ENCODE measurements around the gene CDC14A. TPM values are rescaled to one million over a fixed set of nuclear protein-coding genes. Genes with fewer than 3 reads are reported as not detected.

Gene CDC14A
- polyA plus RNA-seq, 6 donors from 2014 or later, result 6.1 to 17.1 (median 14.4) TPM

GRCh38 chr1:100383743-100384405, 31.6 kb downstream of the CDC14A start:
- Mint-ChIP-seq H3K9me3 (no peaks in the 10 kb centered on the region), H3K27me3 (no peaks in the 10 kb centered on the region), H3K36me3 (peaks cover 0 to 7% of the 10 kb centered on the region in 2 donors), H3K4me1 (peaks cover 36 to 51% (median 50%) of the 10 kb centered on the region in 3 donors), H3K4me3 (no peak overlapping the region), H3K27ac (peak overlapping the region in 1 of 6 donors; percentile 44)
- DNase-seq (no peak), ATAC-seq (ENCODE audit: low read depth in 2 of 2) (no peak)

DNA sequence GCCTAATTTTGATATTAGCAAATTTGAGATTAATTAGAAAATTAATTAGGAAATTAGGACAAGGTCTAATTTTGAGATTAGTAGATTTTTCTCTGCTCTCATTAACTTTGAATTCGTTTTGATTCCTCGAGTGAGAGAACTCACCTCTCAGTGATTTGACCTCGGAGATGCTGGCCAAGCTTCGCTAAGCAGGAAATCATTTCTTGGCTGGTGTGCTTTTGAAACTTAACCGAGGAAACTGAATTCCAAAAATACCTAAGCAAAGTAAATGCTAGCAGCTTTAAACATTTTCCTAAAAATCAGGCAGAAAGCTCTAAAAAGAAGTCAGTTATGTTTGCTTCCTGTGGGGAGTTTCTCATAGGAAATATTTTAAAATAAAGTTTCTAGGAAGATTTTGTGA, 34.9 kb downstream of the CDC14A start:
- no peaks in the 10 kb centered on the region for H3K27me3 Mint-ChIP-seq
- H3K4me1 Mint-ChIP-seq, result peaks cover 29 to 44% (median 40%) of the 10 kb centered on the region in 3 donors

DNA sequence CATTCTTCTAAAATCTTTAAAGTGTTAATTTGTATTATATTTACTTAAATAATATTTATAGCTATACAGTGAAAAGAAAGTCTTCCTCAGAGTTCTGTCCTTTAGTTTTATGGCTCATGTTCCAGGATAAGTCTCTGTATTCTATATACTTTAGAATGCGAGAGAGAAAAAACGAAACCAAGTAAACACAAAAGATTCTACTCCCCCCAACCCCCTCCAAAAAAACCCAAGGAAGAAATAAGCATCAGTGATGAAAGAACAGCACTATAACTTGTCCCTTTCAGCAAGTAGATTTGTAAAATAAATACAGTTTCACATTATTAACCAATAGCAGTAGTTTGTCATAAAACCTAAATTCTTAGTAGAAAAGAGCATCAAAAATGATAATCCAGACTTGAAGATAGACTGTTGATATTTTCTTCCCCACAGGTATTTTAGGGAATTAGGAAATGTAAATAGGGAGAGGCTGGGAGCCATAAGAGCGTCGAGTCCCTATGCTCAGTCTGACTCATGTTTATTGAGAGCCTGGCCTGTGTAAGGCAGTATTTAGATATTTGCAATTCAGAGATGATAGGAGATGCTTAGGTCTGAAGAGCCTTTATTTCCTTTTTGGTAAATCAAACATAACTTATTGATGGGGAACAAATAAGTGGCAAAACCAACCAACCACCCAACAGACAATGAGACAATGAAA, 35.5 kb downstream of the CDC14A start:
- Mint-ChIP-seq H3K9me3 (no peaks in the 10 kb centered on the region), H3K27me3 (no peaks in the 10 kb centered on the region), H3K27ac (peak overlapping the region in 4 of 6 donors; percentile 52 to 96 (median 74)), H3K4me1 (peaks cover 27 to 40% (median 37%) of the 10 kb centered on the region in 3 donors), H3K36me3 (peaks cover 0 to 5% of the 10 kb centered on the region in 2 donors), H3K4me3 (peak overlapping the region in 5 of 8 donors; percentile 27 to 67 (median 40))
- ATAC-seq (ENCODE audit: low read depth in 2 of 2) (no peak), DNase-seq (no peak)

More for the DNA sequence above, 34.9 kb downstream of the CDC14A start:
- Mint-ChIP-seq H3K9me3 (no peaks in the 10 kb centered on the region), H3K27ac (peak overlapping the region in 2 of 6 donors; percentile 62 to 73), H3K4me3 (peak overlapping the region in 7 of 8 donors; percentile 4 to 80 (median 62)), H3K36me3 (peaks cover 0 to 7% of the 10 kb centered on the region in 2 donors)
- no peak for ATAC-seq (ENCODE audit: low read depth in 2 of 2)
- no peak for DNase-seq

GRCh38 chr1:100390531-100390930, 38.2 kb downstream of the CDC14A start:
- no peak overlapping the region for H3K4me3 Mint-ChIP-seq
- ATAC-seq (ENCODE audit: low read depth in 2 of 2) (no peak), DNase-seq (no peak)
- H3K27ac Mint-ChIP-seq, result peak overlapping the region in 1 of 6 donors; percentile 36
- peaks cover 0 to 12% of the 10 kb centered on the region in 2 donors for H3K36me3 Mint-ChIP-seq
- peaks cover 0 to 5% (median 0%) of the 10 kb centered on the region in 7 donors for H3K9me3 Mint-ChIP-seq
- no peaks in the 10 kb centered on the region for H3K27me3 Mint-ChIP-seq
- peaks cover 32 to 53% (median 50%) of the 10 kb centered on the region in 3 donors for H3K4me1 Mint-ChIP-seq

- Mint-ChIP-seq H3K4me3 (no peak overlapping the region), H3K27ac (peak overlapping the region in 1 of 6 donors; percentile 34), H3K4me1 (peaks cover 21 to 50% (median 48%) of the 10 kb centered on the region in 3 donors), H3K27me3 (no peaks in the 10 kb centered on the region), H3K36me3 (peaks cover 1 to 17% of the 10 kb centered on the region in 2 donors), H3K9me3 (peaks cover 0 to 5% (median 0%) of the 10 kb centered on the region in 7 donors)
- ATAC-seq (ENCODE audit: low read depth in 2 of 2) (no peak), DNase-seq (no peak)
Measured at GRCh38 chr1:100391675-100392074, 39.4 kb downstream of the CDC14A start.

GRCh38 chr1:100392756-100393155, 40.5 kb downstream of the CDC14A start:
- Mint-ChIP-seq H3K27me3 (no peaks in the 10 kb centered on the region), H3K27ac (peak overlapping the region in 5 of 6 donors; percentile 20 to 94 (median 68)), H3K4me1 (peaks cover 17 to 48% (median 46%) of the 10 kb centered on the region in 3 donors), H3K4me3 (no peak overlapping the region), H3K36me3 (peaks cover 6 to 17% of the 10 kb centered on the region in 2 donors), H3K9me3 (peaks cover 0 to 5% (median 0%) of the 10 kb centered on the region in 7 donors)
- DNase-seq (no peak), ATAC-seq (ENCODE audit: low read depth in 2 of 2) (no peak)

- no peak for ATAC-seq (ENCODE audit: low read depth in 2 of 2)
- Mint-ChIP-seq H3K4me3 (peak overlapping the region in 5 of 8 donors; percentile 17 to 76 (median 64)), H3K36me3 (peaks cover 6 to 17% of the 10 kb centered on the region in 2 donors), H3K27me3 (no peaks in the 10 kb centered on the region), H3K9me3 (peaks cover 0 to 5% (median 0%) of the 10 kb centered on the region in 7 donors), H3K27ac (peak overlapping the region; percentile 3 to 94 (median 58)), H3K4me1 (peaks cover 19 to 53% (median 53%) of the 10 kb centered on the region in 3 donors)
- no peak for DNase-seq
Measured at GRCh38 chr1:100394285-100394684, 42.0 kb downstream of the CDC14A start.

- H3K27me3 Mint-ChIP-seq, result no peaks in the 10 kb centered on the region
- H3K4me3 Mint-ChIP-seq, result peak overlapping the region in 1 of 8 donors; percentile 17
- H3K4me1 Mint-ChIP-seq, result peaks cover 27 to 64% (median 61%) of the 10 kb centered on the region in 3 donors
- H3K27ac Mint-ChIP-seq, result peak overlapping the region in 4 of 6 donors; percentile 16 to 82 (median 72)
- peaks cover 0 to 5% (median 0%) of the 10 kb centered on the region in 7 donors for H3K9me3 Mint-ChIP-seq
- no peak for ATAC-seq (ENCODE audit: low read depth in 2 of 2)
- peaks cover 6 to 17% of the 10 kb centered on the region in 2 donors for H3K36me3 Mint-ChIP-seq
- DNase-seq, result no peak
Measured at GRCh38 chr1:100395913-100396312, 43.6 kb downstream of the CDC14A start.

DNA sequence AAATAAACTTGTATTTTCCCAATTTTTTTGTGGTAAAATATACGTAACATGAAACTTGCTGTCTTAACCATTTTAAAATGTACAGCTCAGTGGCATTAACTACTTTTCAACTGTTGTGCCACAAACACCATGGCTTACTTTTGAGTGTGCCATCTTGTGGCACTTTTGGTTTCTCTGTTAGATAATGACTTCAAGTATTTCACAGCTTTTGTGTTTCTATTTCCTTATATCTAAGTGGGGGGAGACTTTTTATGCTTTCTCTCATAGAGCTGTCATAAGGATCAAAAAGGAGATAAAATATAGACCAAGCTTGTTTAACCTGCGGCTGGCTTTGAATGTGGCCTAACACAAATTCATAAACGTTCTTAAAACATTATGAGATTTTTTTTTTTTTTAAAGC, 44.3 kb downstream of the CDC14A start:
- no peak for ATAC-seq (ENCODE audit: low read depth in 2 of 2)
- H3K27me3 Mint-ChIP-seq, result no peaks in the 10 kb centered on the region
- H3K9me3 Mint-ChIP-seq, result peaks cover 0 to 5% (median 0%) of the 10 kb centered on the region in 7 donors
- no peak for DNase-seq
- no peak overlapping the region for H3K4me3 Mint-ChIP-seq
- H3K36me3 Mint-ChIP-seq, result peaks cover 6 to 17% of the 10 kb centered on the region in 2 donors
- H3K4me1 Mint-ChIP-seq, result peaks cover 27 to 66% (median 64%) of the 10 kb centered on the region in 3 donors
- peak overlapping the region in 3 of 6 donors; percentile 43 to 88 (median 82) for H3K27ac Mint-ChIP-seq

DNA sequence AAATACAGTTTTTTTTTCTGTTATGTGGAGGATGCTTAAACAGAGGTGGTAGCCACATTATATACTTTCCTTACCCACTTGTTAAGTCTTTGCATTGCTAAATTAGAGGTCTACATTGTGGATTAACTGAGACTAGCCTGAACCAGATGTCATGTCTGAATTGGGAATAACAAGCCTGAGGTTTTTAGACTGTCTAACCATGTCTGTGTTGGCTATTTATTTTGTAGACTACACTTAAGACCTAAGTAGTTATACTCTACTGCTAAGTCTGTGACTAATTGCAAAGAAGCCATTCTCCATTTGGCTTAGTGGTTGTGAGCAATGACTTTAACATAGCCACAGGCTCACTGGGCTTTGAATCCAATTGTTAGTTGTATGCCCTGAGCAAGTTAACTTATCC, 45.4 kb downstream of the CDC14A start:
- Mint-ChIP-seq H3K4me1 (peaks cover 28 to 69% (median 65%) of the 10 kb centered on the region in 3 donors), H3K27me3 (no peaks in the 10 kb centered on the region), H3K36me3 (peaks cover 6 to 17% of the 10 kb centered on the region in 2 donors), H3K4me3 (no peak overlapping the region), H3K9me3 (peaks cover 0 to 5% (median 0%) of the 10 kb centered on the region in 7 donors), H3K27ac (peak overlapping the region in 3 of 6 donors; percentile 43 to 88 (median 82))
- ATAC-seq (ENCODE audit: low read depth in 2 of 2), result no peak
- no peak for DNase-seq

DNA sequence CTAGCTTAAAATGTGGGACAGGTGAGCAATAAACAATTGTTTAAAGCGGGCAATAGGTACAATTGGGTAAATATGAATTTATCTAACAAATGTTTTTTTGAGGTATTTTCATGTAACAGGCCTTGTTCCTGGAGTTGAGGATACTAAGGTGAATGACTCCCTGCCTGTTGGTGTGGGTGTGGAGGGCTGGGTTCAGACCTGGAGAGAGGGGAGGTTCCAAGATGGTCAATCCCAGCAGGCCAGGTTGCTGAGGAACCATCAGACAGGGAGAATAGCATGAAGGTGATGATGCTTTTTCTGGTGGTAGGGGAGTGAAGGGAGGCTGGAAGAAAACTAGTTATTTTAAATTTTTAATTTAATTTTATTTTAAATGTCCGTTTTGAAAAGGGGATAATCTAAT, 46.3 kb downstream of the CDC14A start:
- Mint-ChIP-seq H3K4me3 (peak overlapping the region in 2 of 8 donors; percentile 22 to 50), H3K36me3 (peaks cover 6 to 17% of the 10 kb centered on the region in 2 donors), H3K4me1 (peaks cover 37 to 62% (median 60%) of the 10 kb centered on the region in 3 donors), H3K27me3 (no peaks in the 10 kb centered on the region), H3K27ac (peak overlapping the region in 3 of 6 donors; percentile 11 to 69 (median 19)), H3K9me3 (peaks cover 0 to 5% (median 0%) of the 10 kb centered on the region in 7 donors)
- ATAC-seq (ENCODE audit: low read depth in 2 of 2), result no peak
- no peak for DNase-seq

- peaks cover 0 to under 1% (median 0%) of the 10 kb centered on the region in 7 donors for H3K9me3 Mint-ChIP-seq
- peaks cover 35 to 59% (median 51%) of the 10 kb centered on the region in 3 donors for H3K4me1 Mint-ChIP-seq
- DNase-seq, result peak; percentile 47
- ATAC-seq (ENCODE audit: low read depth in 2 of 2), result peak; percentile 97 to 98
- peak overlapping the region; percentile 42 to 87 (median 66) for H3K27ac Mint-ChIP-seq
- peak overlapping the region in 7 of 8 donors; percentile 52 to 83 (median 75) for H3K4me3 Mint-ChIP-seq
- H3K27me3 Mint-ChIP-seq, result no peaks in the 10 kb centered on the region
- H3K36me3 Mint-ChIP-seq, result peaks cover 6 to 11% of the 10 kb centered on the region in 2 donors
Measured at GRCh38 chr1:100400404-100400803, 48.1 kb downstream of the CDC14A start.

DNA sequence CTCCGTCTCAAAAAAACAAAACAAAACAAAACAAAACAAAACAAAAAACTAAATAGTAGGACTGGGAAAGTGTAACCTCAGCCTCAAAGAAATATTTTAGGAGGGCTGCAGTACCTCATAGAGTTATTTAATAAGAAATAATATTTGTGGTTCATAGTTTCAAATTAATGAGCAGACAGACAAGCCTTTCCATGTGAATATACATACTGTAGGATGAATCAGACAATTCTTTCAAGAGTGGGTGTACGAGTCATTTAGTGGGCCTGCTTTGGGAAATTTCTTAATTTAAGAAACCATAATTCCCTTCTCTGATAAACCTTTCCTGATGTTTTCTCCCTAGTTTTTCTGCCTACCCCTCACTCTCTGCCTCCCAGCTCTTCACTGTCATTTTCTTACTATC, 52.5 kb downstream of the CDC14A start:
- Mint-ChIP-seq H3K4me3 (no peak overlapping the region), H3K9me3 (peaks cover 0 to 5% (median 0%) of the 10 kb centered on the region in 7 donors), H3K36me3 (peaks cover 7 to 8% of the 10 kb centered on the region in 2 donors), H3K27ac (no peak overlapping the region), H3K27me3 (no peaks in the 10 kb centered on the region), H3K4me1 (peaks cover 24 to 38% (median 32%) of the 10 kb centered on the region in 3 donors)
- DNase-seq (no peak), ATAC-seq (ENCODE audit: low read depth in 2 of 2) (no peak)
